Measurements from ENCODE around the gene PTGR2.
"Not testable (repeated sequence)": the region's sequence is repeated elsewhere in the genome, so short reads cannot be mapped to it uniquely, and the experiment has no call there.

PTGR2 gene

DNA sequence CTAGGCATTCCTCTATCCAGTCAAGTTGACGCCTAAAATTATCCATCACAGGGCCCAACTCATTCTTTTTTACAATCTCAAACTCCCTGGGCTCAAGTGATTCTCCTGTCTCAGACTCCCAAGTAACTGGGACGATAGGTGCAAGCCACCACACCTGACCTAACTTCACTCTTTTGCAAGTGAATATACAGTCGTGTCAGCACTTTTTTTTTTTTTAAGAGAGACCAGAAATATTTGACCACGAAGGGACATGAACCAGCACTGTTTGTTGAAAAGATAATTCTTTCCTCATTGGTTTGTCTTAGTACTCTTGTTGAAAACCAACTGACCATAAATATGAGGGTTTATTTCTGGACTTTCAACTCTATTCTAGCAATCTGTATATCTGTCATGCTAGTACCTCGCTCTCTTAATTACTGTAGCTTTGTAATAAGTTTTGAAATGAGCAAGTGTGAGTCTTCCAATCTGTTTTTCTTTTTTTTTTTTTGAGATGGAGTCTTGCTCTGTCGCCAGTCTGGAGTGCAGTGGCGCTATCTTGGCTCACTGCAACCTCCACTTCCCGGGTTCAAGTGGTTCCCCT, 14.0 kb downstream of the PTGR2 start:
- DNase-seq (ENCODE audit: extremely low read depth, low read depth) = no peak
- TF ChIP-seq, protein P1, sequence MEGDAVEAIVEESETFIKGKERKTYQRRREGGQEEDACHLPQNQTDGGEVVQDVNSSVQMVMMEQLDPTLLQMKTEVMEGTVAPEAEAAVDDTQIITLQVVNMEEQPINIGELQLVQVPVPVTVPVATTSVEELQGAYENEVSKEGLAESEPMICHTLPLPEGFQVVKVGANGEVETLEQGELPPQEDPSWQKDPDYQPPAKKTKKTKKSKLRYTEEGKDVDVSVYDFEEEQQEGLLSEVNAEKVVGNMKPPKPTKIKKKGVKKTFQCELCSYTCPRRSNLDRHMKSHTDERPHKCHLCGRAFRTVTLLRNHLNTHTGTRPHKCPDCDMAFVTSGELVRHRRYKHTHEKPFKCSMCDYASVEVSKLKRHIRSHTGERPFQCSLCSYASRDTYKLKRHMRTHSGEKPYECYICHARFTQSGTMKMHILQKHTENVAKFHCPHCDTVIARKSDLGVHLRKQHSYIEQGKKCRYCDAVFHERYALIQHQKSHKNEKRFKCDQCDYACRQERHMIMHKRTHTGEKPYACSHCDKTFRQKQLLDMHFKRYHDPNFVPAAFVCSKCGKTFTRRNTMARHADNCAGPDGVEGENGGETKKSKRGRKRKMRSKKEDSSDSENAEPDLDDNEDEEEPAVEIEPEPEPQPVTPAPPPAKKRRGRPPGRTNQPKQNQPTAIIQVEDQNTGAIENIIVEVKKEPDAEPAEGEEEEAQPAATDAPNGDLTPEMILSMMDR (IDR thresholded peaks at IDR 0.05; ENCODE audit: low read depth, low read length, missing control alignments) = no peak
- H3K4me3 ChIP-seq (replicated peaks; ENCODE audit: low read depth, low read length) = no peak overlapping the region

DNA sequence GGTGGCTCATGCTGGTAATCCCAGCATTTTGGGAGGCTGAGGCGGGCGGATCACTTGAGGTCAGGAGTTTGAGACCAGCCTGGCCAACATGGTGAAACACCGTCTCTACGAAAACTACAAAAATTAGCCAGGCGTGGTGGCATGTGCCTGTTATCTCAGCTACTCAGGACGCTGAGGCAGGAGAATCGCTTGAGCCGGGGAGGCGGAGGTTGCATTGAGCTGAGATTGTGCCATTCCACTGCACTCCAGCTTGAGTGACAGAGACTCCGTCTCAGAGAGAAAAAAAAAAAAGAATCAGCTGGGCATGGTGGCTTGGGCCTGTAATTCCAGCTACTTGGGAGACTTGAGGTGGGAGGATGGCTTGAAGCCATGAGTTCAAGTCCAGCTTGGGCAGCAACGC, 18.1 kb downstream of the PTGR2 start:
- H3K4me3 ChIP-seq (replicated peaks; ENCODE audit: low read depth, low read length); DNase-seq (ENCODE audit: extremely low read depth, low read depth): not testable (repeated sequence)

DNA sequence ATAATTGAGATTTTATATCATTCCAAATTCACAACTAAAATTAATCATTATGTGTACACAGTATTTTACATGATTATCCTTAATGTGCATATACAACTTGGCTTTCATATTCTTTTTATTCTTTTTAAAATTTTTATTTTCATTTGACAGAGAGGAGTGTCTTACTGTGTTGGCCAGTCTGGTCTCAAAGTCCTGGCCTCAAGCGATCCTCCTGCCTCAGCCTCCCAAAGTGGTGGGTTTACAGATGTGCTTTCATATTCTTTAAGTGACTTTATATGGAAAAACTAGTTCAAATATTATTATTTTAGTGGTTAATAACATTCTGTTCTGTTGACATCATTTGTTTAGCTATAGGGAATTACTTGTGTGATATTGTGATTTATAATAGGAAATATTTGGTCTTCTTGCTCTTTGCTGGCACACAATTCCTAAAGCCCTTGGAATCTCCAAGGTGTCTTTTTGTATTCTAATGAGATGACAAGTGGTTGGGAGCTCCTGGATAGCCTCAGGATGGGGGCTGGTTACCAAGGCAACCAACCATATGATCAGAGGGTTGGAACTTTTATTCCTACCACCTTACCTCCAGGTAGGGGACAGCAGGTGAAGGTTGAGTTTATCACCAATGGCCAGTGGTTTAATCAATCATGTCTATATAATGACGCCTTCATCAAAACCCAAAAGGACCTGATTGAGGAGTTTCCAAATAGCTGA, 19.0 kb downstream of the PTGR2 start:
- H3K4me3 ChIP-seq (replicated peaks; ENCODE audit: low read depth, low read length) = no peak overlapping the region
- TF ChIP-seq, protein P1 (IDR thresholded peaks at IDR 0.05; ENCODE audit: low read depth, low read length, missing control alignments) = no peak
- DNase-seq (ENCODE audit: extremely low read depth, low read depth) = no peak

DNA sequence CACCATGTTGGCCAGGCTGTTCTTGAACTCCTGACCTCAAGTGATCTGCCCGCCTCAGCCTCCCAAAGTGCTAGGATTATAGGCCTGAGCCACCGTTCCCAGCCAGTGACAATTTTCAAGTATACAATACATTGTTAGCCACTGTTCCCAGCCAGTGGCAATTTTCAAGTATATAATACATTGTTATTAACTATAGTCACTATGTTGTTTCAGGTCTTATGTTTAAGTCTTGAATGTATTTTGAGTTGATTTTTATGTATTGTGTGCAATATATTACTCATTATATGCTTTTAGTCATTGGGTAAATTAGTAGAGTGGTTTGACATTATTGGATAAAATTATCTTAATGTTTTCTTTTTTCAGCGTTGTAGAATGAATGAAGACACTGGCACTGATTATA, 22.0 kb downstream of the PTGR2 start:
- no peak for DNase-seq (ENCODE audit: extremely low read depth, low read depth)
- TF ChIP-seq, protein P1 (IDR thresholded peaks at IDR 0.05; ENCODE audit: low read depth, low read length, missing control alignments) = no peak

DNA sequence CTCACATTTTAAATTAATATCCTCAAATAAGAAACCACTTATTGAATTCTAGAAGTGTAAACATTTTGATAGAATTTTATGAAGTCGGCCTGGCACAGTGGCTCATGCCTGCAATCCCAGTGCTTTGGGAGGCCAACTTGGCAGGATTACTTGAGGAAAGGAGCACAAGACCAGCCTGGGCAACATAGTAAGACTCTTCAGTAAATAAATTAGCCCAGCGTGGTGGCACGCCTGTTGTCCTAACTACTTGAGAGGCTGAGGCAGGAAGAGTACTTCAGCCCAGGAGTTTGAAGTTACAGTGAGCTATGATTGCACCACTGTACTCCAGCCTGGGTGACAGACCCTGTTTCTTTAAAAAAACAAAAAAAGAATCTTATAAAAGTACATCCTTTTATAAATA, 26.2 kb downstream of the PTGR2 start:
- no peak for DNase-seq (ENCODE audit: extremely low read depth, low read depth)
- TF ChIP-seq, protein P1 (IDR thresholded peaks at IDR 0.05; ENCODE audit: low read depth, low read length, missing control alignments) = no peak
- no peak overlapping the region for H3K4me3 ChIP-seq (replicated peaks; ENCODE audit: low read depth, low read length)

More for the DNA sequence above, 22.0 kb downstream of the PTGR2 start:
- H3K4me3 ChIP-seq (replicated peaks; ENCODE audit: low read depth, low read length) = no peak overlapping the region

DNA sequence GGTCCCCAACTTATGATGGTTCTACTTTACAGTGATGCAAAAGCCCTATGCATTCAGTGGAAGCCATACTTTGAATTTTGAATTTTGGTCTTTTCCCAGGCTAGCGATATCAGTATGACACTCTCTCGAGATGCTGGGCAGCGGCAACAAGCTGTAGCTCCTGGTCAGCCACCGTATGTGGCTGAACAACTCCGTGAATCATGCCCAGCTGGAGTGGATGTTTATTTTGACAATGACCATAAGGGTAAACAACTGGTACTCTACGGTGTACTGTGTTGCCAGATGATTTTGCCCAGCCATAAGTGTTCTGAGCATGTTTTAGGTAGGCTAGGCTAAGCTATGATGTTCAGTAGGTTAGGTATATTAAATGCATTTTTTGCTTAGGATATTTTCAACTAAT, 26.8 kb downstream of the PTGR2 start:
- no peak for DNase-seq (ENCODE audit: extremely low read depth, low read depth)
- TF ChIP-seq, protein P1 (IDR thresholded peaks at IDR 0.05; ENCODE audit: low read depth, low read length, missing control alignments) = no peak
- H3K4me3 ChIP-seq (replicated peaks; ENCODE audit: low read depth, low read length) = no peak overlapping the region

DNA sequence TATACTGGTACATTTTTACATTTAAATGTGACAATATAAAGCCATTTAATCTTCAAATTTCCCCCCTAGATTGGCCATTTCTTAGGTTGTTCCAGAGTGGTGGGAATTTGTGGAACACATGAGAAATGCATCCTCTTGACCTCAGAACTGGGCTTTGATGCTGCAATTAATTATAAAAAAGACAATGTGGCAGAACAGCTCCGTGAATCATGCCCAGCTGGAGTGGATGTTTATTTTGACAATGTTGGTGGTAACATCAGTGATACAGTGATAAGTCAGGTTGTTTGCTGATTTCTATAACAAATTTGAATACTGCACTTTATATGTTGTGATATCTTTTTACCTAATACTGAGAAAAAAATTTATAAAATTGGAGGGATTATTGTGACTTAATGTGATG, 27.4 kb downstream of the PTGR2 start:
- no peak for DNase-seq (ENCODE audit: extremely low read depth, low read depth)
- H3K4me3 ChIP-seq (replicated peaks; ENCODE audit: low read depth, low read length) = no peak overlapping the region
- TF ChIP-seq, protein P1 (IDR thresholded peaks at IDR 0.05; ENCODE audit: low read depth, low read length, missing control alignments) = no peak

Data from HFF-Myc (cell line).